IMR-90 (cell line): Measurements from ENCODE around the gene MYOCD.

Experiments
- BHLHE40 ChIP-seq: fragments of 150-350 bp; IDR thresholded peaks from 2 replicates; pipeline ENCODE4 v1.6.1; 2016; ENCODE audit warnings: mild to moderate bottlenecking, low read depth, low read length
- CEBPB ChIP-seq: IDR thresholded peaks from 2 replicates; pipeline ENCODE4 v1.6.1; 2012; ENCODE audit warnings: low read depth, low read length, improper control_type of control experiment
- ELK1 ChIP-seq: fragments of 150-350 bp; IDR thresholded peaks from 2 replicates; pipeline ENCODE4 v1.6.1; 2016; ENCODE audit warnings: low read depth, mild to moderate bottlenecking, low read length, moderate library complexity, borderline replicate concordance
- MAFK ChIP-seq: IDR thresholded peaks from 2 replicates; pipeline ENCODE4 v1.6.1; 2012; ENCODE audit warnings: low read depth, low read length, improper control_type of control experiment
- MAZ ChIP-seq: IDR thresholded peaks from 2 replicates; pipeline ENCODE4 v1.6.1; 2012; ENCODE audit warnings: low read depth, mild to moderate bottlenecking, low read length, improper control_type of control experiment, moderate library complexity, borderline replicate concordance
- MXI1 ChIP-seq: IDR thresholded peaks from 2 replicates; pipeline ENCODE4 v1.6.1; 2012; ENCODE audit warnings: low read depth, mild to moderate bottlenecking, low read length, moderate library complexity, borderline replicate concordance
- NFE2L2 ChIP-seq: fragments of 150-350 bp; IDR thresholded peaks from 2 replicates; pipeline ENCODE4 v1.6.1; 2016; ENCODE audit warnings: low read depth, mild to moderate bottlenecking, low read length
- POLR2A ChIP-seq: IDR thresholded peaks from 2 replicates; pipeline ENCODE4 v1.6.1; 2012; ENCODE audit warnings: mild to moderate bottlenecking, low read depth, low read length
- RAD21 ChIP-seq: IDR thresholded peaks from 2 replicates; pipeline ENCODE4 v1.6.1; 2012; ENCODE audit warnings: low read length, improper control_type of control experiment
- RCOR1 ChIP-seq: IDR thresholded peaks from 2 replicates; pipeline ENCODE4 v1.6.1; 2012; ENCODE audit warnings: mild to moderate bottlenecking, low read length, improper control_type of control experiment; ENCODE audit not compliant: insufficient replicate concordance
- RFX5 ChIP-seq: IDR thresholded peaks from 2 replicates; pipeline ENCODE4 v1.8.0; 2012; ENCODE audit warnings: low read depth, mild to moderate bottlenecking, low read length, moderate library complexity
- SMC3 ChIP-seq: fragments of 150-350 bp; IDR thresholded peaks from 2 replicates; pipeline ENCODE4 v1.6.1; 2016; ENCODE audit warnings: low read depth, mild to moderate bottlenecking, antibody characterized with exemption, low read length, moderate library complexity
- USF2 ChIP-seq: fragments of 150-350 bp; IDR thresholded peaks from 2 replicates; pipeline ENCODE4 v1.6.1; 2017; ENCODE audit warnings: mild to moderate bottlenecking, antibody characterized with exemption, low read length, low read depth
- TF ChIP-seq, protein P1 (sequence below): conservative IDR thresholded peaks from 2 replicates; pipeline ENCODE4 v1.5.1; 2012; ENCODE audit warnings: mild to moderate bottlenecking, low read depth, low read length, improper control_type of control experiment

DNA sequence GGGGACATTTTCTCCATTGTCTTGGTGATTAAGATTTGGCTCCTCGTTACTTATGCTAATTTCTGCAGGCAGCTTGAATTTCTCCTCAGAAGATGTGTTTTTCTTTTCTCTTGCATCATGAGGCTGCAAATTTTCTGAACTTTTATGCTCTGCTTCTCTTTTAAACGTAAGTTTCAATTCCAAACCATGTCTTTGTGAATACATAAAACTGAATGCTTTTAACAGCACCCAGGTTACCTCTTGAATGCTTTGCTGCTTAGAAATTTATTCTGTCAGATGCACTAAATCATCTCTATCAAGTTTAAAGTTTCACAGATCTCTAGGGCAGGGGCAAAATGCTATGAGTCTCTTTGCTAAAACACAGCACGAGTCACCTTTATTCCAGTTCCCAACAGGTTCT is 143.0 kb downstream of the MYOCD start:
- TF ChIP-seq, protein P1, sequence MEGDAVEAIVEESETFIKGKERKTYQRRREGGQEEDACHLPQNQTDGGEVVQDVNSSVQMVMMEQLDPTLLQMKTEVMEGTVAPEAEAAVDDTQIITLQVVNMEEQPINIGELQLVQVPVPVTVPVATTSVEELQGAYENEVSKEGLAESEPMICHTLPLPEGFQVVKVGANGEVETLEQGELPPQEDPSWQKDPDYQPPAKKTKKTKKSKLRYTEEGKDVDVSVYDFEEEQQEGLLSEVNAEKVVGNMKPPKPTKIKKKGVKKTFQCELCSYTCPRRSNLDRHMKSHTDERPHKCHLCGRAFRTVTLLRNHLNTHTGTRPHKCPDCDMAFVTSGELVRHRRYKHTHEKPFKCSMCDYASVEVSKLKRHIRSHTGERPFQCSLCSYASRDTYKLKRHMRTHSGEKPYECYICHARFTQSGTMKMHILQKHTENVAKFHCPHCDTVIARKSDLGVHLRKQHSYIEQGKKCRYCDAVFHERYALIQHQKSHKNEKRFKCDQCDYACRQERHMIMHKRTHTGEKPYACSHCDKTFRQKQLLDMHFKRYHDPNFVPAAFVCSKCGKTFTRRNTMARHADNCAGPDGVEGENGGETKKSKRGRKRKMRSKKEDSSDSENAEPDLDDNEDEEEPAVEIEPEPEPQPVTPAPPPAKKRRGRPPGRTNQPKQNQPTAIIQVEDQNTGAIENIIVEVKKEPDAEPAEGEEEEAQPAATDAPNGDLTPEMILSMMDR: no peak
- TF ChIP-seq MXI1: no peak
- TF ChIP-seq POLR2A: no peak
- TF ChIP-seq RAD21: no peak
- no peak for TF ChIP-seq USF2
- no peak for TF ChIP-seq ELK1
- TF ChIP-seq RFX5: no peak
- no peak for TF ChIP-seq NFE2L2
- TF ChIP-seq RCOR1: no peak
- no peak for TF ChIP-seq CEBPB
- no peak for TF ChIP-seq BHLHE40
- no peak for TF ChIP-seq SMC3
- TF ChIP-seq MAZ: no peak
- TF ChIP-seq MAFK: no peak
